GM23338 (cell line): ENCODE results near the gene CCDC57. TPM values are rescaled to one million over a fixed set of nuclear protein-coding genes. Genes with fewer than 3 reads are reported as not detected.
A peak's percentile ranks its signal among the peaks of the same experiment; 100 is the strongest.

Source experiments
- ATAC-seq: fragments of 200-7000 bp; cut with Tn5 transposase; 3 replicates; pipeline ENCODE4 v1.9.1; 2020
- DNase-seq: peaks from one replicate; pipeline ENCODE4 v3.0.0-alpha.2; 2015; ENCODE audit warnings: low spot score
- H2AFZ ChIP-seq: fragments of 200-600 bp; sonication (generic); 2 replicates; pipeline ENCODE4 v1.8.0; 2016; ENCODE audit warnings: antibody characterized with exemption, mild to moderate bottlenecking, moderate library complexity
- H3F3A ChIP-seq: fragments of 200-600 bp; sonication (generic); replicated peaks from 2 replicates; pipeline ENCODE4 v1.8.0; 2017; ENCODE audit warnings: antibody characterized with exemption, mixed run types, low read depth
- H3K27ac ChIP-seq: fragments of 200-600 bp; sonication (generic); 2 replicates; pipeline ENCODE4 v1.6.1; 2016; ENCODE audit warnings: low read depth
- H3K27me3 ChIP-seq: fragments of 200-600 bp; sonication (generic); 2 replicates; pipeline ENCODE4 v1.8.0; 2016; ENCODE audit warnings: mild to moderate bottlenecking, mixed run types, moderate library complexity; ENCODE audit not compliant: insufficient read depth
- H3K36me3 ChIP-seq: fragments of 200-600 bp; sonication (generic); 2 replicates; pipeline ENCODE4 v1.8.0; 2016; ENCODE audit warnings: mild to moderate bottlenecking; ENCODE audit not compliant: insufficient read depth
- H3K4me1 ChIP-seq: fragments of 200-600 bp; sonication (generic); 2 replicates; pipeline ENCODE4 v1.8.0; 2016; ENCODE audit warnings: mild to moderate bottlenecking, moderate library complexity; ENCODE audit not compliant: insufficient read depth
- H3K4me2 ChIP-seq: fragments of 200-600 bp; sonication (generic); 2 replicates; pipeline ENCODE4 v1.7.1; 2017; ENCODE audit warnings: mixed run types
- H3K4me3 ChIP-seq: fragments of 200-600 bp; sonication (generic); 2 replicates; pipeline ENCODE4 v1.6.1; 2016; ENCODE audit warnings: mixed run types
- H3K79me2 ChIP-seq: fragments of 200-600 bp; sonication (generic); replicated peaks from 2 replicates; pipeline ENCODE4 v1.8.0; 2017; ENCODE audit warnings: mild to moderate bottlenecking; ENCODE audit not compliant: insufficient read depth
- H3K9me2 ChIP-seq: fragments of 200-600 bp; sonication (generic); 2 replicates; pipeline ENCODE4 v1.8.0; 2017; ENCODE audit not compliant: insufficient read depth
- H4K20me1 ChIP-seq: fragments of 200-600 bp; sonication (generic); replicated peaks from 2 replicates; pipeline ENCODE4 v1.8.0; 2017; ENCODE audit warnings: mild to moderate bottlenecking; ENCODE audit not compliant: insufficient read depth
- H3K27ac Mint-ChIP-seq: 2 replicates; pipeline ENCODE4 v1.8.0; 2020; ENCODE audit warnings: inconsistent platforms, mild to moderate bottlenecking, moderate library complexity, mixed read lengths
- H3K27me3 Mint-ChIP-seq: 3 replicates; pipeline ENCODE4 v1.8.0; 2022; ENCODE audit warnings: low read depth, mild to moderate bottlenecking, moderate library complexity, mixed read lengths, inconsistent platforms; ENCODE audit not compliant: insufficient read depth, poor library complexity
- H3K36me3 Mint-ChIP-seq: 3 replicates; pipeline ENCODE4 v1.8.0; 2021; ENCODE audit warnings: low read depth, mild to moderate bottlenecking, inconsistent platforms, moderate library complexity, mixed read lengths
- H3K4me1 Mint-ChIP-seq: 3 replicates; pipeline ENCODE4 v1.8.0; 2020; ENCODE audit warnings: mild to moderate bottlenecking, inconsistent platforms, mixed read lengths
- H3K4me3 Mint-ChIP-seq: 3 replicates; pipeline ENCODE4 v1.8.0; 2021; ENCODE audit warnings: moderate library complexity, mild to moderate bottlenecking, inconsistent platforms, mixed read lengths
- H3K9me3 Mint-ChIP-seq: 3 replicates; pipeline ENCODE4 v1.8.0; 2020; ENCODE audit warnings: moderate library complexity, mild to moderate bottlenecking, inconsistent platforms, mixed read lengths
- CREB1 ChIP-seq: fragments of 250-450 bp; sonication (Bioruptor Pico); IDR thresholded peaks from 2 replicates; pipeline ENCODE4 v1.5.0; 2020; ENCODE audit warnings: low read depth, mild to moderate bottlenecking, moderate library complexity
- EZH2 ChIP-seq: fragments of 200-600 bp; sonication (generic); IDR thresholded peaks from one replicate; pipeline ENCODE4 v1.8.0; 2017; ENCODE audit warnings: antibody characterized with exemption, mild to moderate bottlenecking, low read depth; ENCODE audit not compliant: unreplicated experiment
- EZH2phosphoT487 ChIP-seq: fragments of 200-600 bp; sonication (generic); IDR thresholded peaks from one replicate; pipeline ENCODE4 v1.8.1; 2018; ENCODE audit warnings: antibody characterized with exemption; ENCODE audit not compliant: unreplicated experiment
- JUNB ChIP-seq: IDR thresholded peaks from one replicate; pipeline ENCODE4 v1.6.1; 2016; ENCODE audit warnings: antibody characterized with exemption; ENCODE audit not compliant: unreplicated experiment
- NANOG ChIP-seq: IDR thresholded peaks from 2 replicates; pipeline ENCODE4 v1.6.1; 2016; ENCODE audit warnings: antibody characterized with exemption, borderline replicate concordance
- POLR2AphosphoS5 ChIP-seq: IDR thresholded peaks from 2 replicates; pipeline ENCODE4 v1.6.1; 2016; ENCODE audit warnings: antibody characterized with exemption, low read depth
- ZNF114 ChIP-seq: fragments of 250-450 bp; sonication (Bioruptor Pico); IDR thresholded peaks from 2 replicates; pipeline ENCODE4 v1.5.0; 2020; ENCODE audit warnings: mild to moderate bottlenecking, moderate library complexity
- ZNF331 ChIP-seq: fragments of 250-450 bp; sonication (Bioruptor Pico); IDR thresholded peaks from 2 replicates; pipeline ENCODE4 v1.5.0; 2020; ENCODE audit warnings: low read depth, mild to moderate bottlenecking, moderate library complexity
- polyA plus RNA-seq: library from polyadenylated mRNA; unstranded; fragments of >200 nt; fragmentation: Nextera tagmentation; extraction: Ambion mirVana; gene quantifications from 2 replicates; pipeline ENCODE4 v1.2.1, GENCODE V29; 2016
- total RNA-seq: library from RNA; depleted of rRNA; stranded (reverse); fragments of >200 nt; shearing (Covaris generic); gene quantifications from 2 replicates; pipeline ENCODE4 v1.2.3, GENCODE V29; 2014
- TF ChIP-seq, protein P1 (sequence below), 2 experiments: fragments of 200-600 bp in 1 of 2; sonication (generic) in 1 of 2; conservative IDR thresholded peaks; 2 replicates each; pipeline versions ENCODE4 v1.5.1 to v1.6.1; 2016 to 2017; ENCODE audit warnings: antibody characterized with exemption in 2 of 2, low read depth in 2 of 2, mild to moderate bottlenecking in 2 of 2, moderate library complexity in 1 of 2
- TF ChIP-seq, protein P2 (sequence below): IDR thresholded peaks from one replicate; pipeline ENCODE4 v1.6.1; 2018; ENCODE audit warnings: antibody characterized with exemption; ENCODE audit not compliant: unreplicated experiment
- TF ChIP-seq, protein P3 (sequence below): IDR thresholded peaks from 2 replicates; pipeline ENCODE4 v1.6.1; 2016; ENCODE audit warnings: antibody characterized with exemption

Gene CCDC57
- total and polyA plus RNA-seq, 2 experiments from 2014 or later, result 7.0 to 16.3 TPM

DNA sequence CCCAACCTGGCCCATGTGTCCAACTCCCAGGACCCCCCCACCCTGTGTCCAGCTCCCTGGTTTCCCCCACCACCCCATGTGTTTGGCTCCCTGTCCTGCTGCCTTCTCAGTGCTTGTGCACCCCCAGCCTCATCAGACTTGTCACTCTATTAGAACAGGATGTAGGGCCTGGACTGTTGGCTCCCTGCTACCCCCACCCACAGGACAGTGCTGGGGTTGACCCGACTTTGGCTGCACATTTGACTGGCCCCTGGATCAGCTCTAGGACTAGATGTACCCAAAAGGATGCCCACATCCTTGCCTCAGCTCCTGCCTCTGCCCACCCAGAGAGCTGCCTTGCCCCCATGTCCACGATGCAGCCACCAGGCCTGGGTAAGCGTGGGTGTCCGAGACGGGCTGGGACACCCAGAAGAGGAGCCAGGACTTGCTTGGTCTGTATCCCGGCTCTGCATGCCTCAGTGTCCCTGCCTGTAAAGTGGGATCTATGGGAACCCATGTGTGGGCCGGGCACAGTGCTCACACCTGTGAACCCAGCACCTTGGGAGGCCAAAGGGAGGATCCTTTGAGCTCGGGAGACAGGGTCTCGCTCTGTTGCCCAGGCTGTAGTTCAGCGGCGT is 1.5 kb upstream of the CCDC57 start:
- no peak overlapping the region for H3K4me2 ChIP-seq
- no peak overlapping the region for H3K27ac ChIP-seq
- H3K4me3 ChIP-seq, result no peak overlapping the region
- no peaks in the 10 kb centered on the region for H3K4me1 ChIP-seq
- DNase-seq (no peak), ATAC-seq (no peak)
- H3K27ac Mint-ChIP-seq, result no peak overlapping the region
- no peaks in the 10 kb centered on the region for H3K9me2 ChIP-seq
- no peaks in the 10 kb centered on the region for H3K36me3 Mint-ChIP-seq
- no peaks in the 10 kb centered on the region for H3F3A ChIP-seq
- TF ChIP-seq POLR2AphosphoS5 (no peak), ZNF331 (no peak), EZH2 (no peak), NANOG (no peak), EZH2phosphoT487 (no peak), JUNB (no peak), CREB1 (CRISPR knock-in tag) (no peak), ZNF114 (CRISPR knock-in tag) (no peak)
- TF ChIP-seq, protein P1, sequence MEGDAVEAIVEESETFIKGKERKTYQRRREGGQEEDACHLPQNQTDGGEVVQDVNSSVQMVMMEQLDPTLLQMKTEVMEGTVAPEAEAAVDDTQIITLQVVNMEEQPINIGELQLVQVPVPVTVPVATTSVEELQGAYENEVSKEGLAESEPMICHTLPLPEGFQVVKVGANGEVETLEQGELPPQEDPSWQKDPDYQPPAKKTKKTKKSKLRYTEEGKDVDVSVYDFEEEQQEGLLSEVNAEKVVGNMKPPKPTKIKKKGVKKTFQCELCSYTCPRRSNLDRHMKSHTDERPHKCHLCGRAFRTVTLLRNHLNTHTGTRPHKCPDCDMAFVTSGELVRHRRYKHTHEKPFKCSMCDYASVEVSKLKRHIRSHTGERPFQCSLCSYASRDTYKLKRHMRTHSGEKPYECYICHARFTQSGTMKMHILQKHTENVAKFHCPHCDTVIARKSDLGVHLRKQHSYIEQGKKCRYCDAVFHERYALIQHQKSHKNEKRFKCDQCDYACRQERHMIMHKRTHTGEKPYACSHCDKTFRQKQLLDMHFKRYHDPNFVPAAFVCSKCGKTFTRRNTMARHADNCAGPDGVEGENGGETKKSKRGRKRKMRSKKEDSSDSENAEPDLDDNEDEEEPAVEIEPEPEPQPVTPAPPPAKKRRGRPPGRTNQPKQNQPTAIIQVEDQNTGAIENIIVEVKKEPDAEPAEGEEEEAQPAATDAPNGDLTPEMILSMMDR (conservative IDR thresholded peaks at IDR 0.05; ENCODE audit: low read depth in 2 of 2), result no peak
- TF ChIP-seq, protein P2, sequence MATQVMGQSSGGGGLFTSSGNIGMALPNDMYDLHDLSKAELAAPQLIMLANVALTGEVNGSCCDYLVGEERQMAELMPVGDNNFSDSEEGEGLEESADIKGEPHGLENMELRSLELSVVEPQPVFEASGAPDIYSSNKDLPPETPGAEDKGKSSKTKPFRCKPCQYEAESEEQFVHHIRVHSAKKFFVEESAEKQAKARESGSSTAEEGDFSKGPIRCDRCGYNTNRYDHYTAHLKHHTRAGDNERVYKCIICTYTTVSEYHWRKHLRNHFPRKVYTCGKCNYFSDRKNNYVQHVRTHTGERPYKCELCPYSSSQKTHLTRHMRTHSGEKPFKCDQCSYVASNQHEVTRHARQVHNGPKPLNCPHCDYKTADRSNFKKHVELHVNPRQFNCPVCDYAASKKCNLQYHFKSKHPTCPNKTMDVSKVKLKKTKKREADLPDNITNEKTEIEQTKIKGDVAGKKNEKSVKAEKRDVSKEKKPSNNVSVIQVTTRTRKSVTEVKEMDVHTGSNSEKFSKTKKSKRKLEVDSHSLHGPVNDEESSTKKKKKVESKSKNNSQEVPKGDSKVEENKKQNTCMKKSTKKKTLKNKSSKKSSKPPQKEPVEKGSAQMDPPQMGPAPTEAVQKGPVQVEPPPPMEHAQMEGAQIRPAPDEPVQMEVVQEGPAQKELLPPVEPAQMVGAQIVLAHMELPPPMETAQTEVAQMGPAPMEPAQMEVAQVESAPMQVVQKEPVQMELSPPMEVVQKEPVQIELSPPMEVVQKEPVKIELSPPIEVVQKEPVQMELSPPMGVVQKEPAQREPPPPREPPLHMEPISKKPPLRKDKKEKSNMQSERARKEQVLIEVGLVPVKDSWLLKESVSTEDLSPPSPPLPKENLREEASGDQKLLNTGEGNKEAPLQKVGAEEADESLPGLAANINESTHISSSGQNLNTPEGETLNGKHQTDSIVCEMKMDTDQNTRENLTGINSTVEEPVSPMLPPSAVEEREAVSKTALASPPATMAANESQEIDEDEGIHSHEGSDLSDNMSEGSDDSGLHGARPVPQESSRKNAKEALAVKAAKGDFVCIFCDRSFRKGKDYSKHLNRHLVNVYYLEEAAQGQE, result no peak
- TF ChIP-seq, protein P3, sequence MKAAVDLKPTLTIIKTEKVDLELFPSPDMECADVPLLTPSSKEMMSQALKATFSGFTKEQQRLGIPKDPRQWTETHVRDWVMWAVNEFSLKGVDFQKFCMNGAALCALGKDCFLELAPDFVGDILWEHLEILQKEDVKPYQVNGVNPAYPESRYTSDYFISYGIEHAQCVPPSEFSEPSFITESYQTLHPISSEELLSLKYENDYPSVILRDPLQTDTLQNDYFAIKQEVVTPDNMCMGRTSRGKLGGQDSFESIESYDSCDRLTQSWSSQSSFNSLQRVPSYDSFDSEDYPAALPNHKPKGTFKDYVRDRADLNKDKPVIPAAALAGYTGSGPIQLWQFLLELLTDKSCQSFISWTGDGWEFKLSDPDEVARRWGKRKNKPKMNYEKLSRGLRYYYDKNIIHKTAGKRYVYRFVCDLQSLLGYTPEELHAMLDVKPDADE, result no peak
- no peaks in the 10 kb centered on the region; the same call in 1 of the 2 replicates for H4K20me1 ChIP-seq
- H3K9me3 Mint-ChIP-seq, result peaks cover 4% of the 10 kb centered on the region; the same call in 1 of the 3 replicates
- no peaks in the 10 kb centered on the region for H3K4me1 Mint-ChIP-seq
- no peaks in the 10 kb centered on the region for H3K36me3 ChIP-seq
- H2AFZ ChIP-seq, result no peak overlapping the region
- no peaks in the 10 kb centered on the region for H3K79me2 ChIP-seq
- H3K4me3 Mint-ChIP-seq, result peak overlapping the region; percentile 41; the same call in 1 of the 3 replicates
- H3K27me3 Mint-ChIP-seq, result peaks cover 29% of the 10 kb centered on the region
- peaks cover 31% of the 10 kb centered on the region for H3K27me3 ChIP-seq
